ENCODE results near the gene ERGIC3.

The ERGIC3 gene

DNA sequence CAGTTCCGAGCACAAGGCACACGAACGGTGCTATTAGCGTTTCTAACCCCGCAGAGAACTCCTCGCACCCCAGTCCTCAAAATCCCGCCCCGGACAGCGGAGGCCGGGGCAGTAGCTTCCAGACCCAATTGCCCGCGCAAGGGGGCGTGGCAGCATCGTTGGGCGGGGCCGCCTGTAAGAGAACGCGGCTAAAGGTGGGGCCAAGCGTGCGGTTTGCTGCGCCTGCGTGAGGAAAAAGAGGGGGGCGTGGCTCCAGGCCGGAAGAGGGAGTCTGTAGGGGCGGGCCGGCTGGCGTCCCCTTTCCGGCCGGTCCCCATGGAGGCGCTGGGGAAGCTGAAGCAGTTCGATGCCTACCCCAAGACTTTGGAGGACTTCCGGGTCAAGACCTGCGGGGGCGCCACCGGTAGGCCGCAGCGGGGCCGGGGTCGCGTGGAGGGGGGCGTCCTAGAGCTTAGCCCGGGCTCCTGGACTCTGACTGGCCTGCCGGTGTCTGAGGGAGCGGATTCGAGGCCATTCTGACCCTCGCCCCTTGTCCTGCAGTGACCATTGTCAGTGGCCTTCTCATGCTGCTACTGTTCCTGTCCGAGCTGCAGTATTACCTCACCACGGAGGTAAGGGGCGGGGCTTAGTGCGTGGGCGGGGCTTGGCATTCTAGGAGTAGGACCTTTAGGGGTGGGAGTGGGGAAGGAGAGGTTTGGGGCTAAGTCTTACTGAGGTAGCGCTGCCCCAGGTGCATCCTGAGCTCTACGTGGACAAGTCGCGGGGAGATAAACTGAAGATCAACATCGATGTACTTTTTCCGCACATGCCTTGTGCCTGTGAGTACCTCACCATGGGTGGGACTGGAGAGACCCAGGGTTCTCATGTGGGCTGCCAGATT, at the start of gene ERGIC3:
Gene ERGIC3, plus strand, starts transcription at position 296 of the 880 bp plus-strand sequence. Its CDS starts 20 bp downstream, at position 316.
- in situ Hi-C loops (cut with MboI; ENCODE audit: low sequenced_read_pairs) = no loop called here

DNA sequence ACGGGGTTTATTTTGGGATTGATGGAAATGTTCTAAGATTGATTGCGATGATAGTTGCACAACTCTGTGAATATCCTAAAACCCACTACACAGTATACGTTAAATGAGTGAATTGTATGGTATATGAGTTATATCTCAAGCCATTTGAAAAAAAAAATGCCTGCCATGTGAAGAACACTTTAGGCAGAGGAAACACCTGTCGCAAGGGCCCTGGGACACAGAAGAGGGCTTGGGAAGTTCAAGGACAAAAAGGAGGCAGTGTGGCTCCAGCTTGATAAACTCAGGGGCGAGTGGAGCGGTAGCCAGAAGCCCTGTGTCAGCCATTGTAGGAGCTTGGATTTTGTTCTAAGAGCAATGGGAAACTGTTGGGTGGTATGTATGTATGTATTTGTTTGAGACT, 49.5 kb upstream of the ERGIC3 start:
- in situ Hi-C loops (cut with MboI; ENCODE audit: low sequenced_read_pairs) = no loop called here

DNA sequence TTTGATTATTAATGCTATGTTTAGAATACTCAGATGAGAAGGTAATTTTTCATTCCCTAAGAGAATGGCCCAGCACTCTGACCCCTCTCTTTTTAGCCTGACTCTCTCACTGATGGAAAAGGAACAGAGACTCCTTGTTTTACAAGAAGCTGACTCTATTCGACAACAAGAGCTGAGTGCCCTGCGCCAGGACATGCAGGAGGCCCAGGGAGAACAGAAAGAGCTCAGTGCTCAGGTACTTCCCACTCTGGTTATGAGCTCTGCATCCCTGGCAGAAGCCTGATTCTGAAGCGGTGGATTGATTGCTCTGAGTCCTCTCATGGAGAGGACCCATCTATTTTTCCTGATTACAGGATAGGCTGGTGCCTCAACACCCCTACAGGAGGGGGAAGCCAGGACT, 45.4 kb upstream of the ERGIC3 start:
- in situ Hi-C loops (cut with MboI; ENCODE audit: low sequenced_read_pairs) = no loop called here

DNA sequence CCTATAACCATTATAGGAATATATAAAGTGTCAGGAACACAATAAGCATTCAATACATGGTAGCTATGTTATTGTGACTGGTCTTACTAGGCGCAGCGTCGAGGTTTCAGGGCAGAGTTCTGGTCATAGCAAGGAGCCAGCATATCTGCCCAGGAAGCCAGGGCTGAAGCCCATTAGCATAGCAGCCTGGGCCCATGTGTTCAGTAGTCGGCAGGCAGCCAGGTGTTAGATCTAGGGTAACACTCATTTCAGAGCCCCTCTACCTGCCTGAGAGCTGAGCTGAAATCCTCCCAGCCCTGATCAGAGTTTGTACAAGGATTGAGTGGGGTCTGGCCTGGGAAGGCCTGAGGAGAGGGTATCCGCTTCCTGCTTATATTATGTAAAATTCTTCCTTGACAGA, 44.6 kb upstream of the ERGIC3 start:
- in situ Hi-C loops (cut with MboI; ENCODE audit: low sequenced_read_pairs) = no loop called here

DNA sequence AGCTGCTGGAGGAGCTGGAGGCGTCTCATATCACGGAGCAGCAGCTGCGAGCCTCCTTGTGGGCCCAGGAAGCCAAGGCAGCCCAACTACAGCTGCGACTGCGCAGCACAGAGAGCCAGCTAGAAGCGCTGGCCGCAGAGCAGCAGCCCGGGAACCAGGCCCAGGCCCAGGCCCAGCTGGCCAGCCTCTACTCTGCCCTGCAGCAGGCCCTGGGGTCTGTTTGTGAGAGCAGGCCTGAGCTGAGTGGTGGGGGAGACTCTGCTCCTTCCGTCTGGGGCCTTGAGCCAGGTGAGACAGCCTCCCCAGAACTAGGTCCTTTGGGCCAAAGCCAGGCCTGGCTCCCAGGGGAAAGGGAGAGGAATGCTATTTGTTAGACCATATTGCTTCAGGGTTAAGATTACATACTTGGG, 44.1 kb upstream of the ERGIC3 start:
- in situ Hi-C loops (cut with MboI; ENCODE audit: low sequenced_read_pairs) = no loop called here

DNA sequence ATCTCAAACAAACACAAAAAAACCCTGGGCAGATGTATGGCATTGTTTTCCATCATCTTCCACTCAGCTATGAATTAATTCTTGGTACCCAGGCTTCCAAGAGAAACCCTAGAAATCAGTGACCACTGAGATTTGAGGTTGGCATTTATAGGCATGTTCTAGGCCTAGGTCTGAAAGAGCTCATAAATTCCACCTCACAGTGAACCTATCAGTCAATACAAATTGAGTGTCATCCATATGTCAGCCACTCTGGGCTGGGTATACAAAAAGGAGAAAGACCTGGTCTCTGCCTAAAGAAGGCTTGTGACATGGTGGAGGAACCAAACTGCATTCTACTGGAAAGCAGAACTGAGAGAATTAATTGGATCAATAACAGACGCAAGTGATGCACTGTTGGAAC, 42.6 kb upstream of the ERGIC3 start:
- in situ Hi-C loops (cut with MboI; ENCODE audit: low sequenced_read_pairs) = no loop called here

DNA sequence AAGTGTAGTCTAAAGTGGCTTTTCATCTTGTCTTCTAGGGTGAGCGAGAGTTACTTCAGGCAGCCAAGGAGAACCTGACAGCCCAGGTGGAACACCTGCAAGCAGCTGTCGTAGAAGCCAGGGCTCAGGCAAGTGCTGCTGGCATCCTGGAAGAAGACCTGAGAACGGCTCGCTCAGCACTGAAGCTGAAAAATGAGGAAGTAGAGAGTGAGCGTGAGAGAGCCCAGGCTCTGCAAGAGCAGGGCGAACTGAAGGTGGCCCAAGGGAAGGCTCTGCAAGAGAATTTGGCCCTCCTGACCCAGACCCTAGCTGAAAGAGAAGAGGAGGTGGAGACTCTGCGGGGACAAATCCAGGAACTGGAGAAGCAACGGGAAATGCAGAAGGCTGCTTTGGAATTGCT, 39.5 kb upstream of the ERGIC3 start:
- in situ Hi-C loops (cut with MboI; ENCODE audit: low sequenced_read_pairs) = no loop called here

DNA sequence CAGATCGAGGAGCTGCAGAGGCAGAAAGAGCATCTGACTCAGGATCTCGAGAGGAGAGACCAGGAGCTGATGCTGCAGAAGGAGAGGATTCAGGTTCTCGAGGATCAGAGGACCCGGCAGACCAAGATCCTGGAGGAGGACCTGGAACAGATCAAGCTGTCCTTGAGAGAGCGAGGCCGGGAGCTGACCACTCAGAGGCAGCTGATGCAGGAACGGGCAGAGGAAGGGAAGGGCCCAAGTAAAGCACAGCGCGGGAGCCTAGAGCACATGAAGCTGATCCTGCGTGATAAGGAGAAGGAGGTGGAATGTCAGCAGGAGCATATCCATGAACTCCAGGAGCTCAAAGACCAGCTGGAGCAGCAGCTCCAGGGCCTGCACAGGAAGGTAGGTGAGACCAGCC, 38.6 kb upstream of the ERGIC3 start:
- in situ Hi-C loops (cut with MboI; ENCODE audit: low sequenced_read_pairs) = no loop called here

DNA sequence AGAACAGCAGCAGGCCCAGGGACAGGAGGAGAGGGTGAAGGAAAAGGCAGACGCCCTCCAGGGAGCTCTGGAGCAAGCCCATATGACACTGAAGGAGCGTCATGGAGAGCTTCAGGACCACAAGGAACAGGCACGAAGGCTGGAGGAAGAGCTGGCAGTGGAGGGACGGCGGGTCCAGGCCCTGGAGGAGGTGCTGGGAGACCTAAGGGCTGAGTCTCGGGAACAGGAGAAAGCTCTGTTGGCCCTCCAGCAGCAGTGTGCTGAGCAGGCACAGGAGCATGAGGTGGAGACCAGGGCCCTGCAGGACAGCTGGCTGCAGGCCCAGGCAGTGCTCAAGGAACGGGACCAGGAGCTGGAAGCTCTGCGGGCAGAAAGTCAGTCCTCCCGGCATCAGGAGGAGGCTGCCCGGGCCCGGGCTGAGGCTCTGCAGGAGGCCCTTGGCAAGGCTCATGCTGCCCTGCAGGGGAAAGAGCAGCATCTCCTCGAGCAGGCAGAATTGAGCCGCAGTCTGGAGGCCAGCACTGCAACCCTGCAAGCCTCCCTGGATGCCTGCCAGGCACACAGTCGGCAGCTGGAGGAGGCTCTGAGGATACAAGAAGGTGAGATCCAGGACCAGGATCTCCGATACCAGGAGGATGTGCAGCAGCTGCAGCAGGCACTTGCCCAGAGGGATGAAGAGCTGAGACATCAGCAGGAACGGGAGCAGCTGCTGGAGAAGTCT, 37.9 kb upstream of the ERGIC3 start:
- in situ Hi-C loops (cut with MboI; ENCODE audit: low sequenced_read_pairs) = no loop called here

DNA sequence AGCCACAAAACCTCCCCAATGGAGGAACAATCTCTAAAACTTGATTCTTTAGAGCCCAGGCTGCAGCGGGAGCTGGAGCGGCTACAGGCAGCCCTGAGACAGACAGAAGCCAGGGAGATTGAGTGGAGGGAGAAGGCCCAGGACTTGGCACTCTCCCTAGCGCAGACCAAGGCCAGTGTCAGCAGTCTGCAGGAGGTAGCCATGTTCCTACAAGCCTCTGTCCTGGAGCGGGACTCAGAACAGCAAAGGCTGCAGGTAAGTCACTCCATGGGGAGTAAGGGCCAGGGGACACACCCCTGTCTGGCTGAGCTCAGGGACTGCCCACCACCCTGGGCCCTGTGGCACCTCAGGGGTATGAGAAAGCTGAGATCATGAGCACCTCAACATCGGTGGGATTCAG, 37.1 kb upstream of the ERGIC3 start:
- in situ Hi-C loops (cut with MboI; ENCODE audit: low sequenced_read_pairs) = no loop called here

DNA sequence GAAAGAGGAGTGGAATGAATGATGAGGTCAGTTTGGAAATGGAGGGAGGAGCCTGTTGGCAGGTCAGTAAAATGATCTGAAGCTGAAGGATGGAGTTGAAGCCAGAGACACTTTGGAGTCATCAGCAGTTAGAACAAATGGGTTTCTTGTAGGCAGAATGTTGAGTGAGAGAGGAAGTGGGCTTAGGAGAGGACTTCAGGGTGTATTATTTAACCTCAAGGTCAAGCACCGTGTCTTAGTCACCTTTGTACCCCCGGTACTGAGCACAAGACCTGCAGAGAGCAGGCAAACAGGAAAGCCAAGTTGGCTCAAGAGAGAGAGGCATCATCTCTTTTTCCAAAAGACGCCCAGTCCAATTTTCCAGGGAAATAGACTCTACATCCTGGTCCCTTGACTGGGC, 35.7 kb upstream of the ERGIC3 start:
- in situ Hi-C loops (cut with MboI; ENCODE audit: low sequenced_read_pairs) = no loop called here

DNA sequence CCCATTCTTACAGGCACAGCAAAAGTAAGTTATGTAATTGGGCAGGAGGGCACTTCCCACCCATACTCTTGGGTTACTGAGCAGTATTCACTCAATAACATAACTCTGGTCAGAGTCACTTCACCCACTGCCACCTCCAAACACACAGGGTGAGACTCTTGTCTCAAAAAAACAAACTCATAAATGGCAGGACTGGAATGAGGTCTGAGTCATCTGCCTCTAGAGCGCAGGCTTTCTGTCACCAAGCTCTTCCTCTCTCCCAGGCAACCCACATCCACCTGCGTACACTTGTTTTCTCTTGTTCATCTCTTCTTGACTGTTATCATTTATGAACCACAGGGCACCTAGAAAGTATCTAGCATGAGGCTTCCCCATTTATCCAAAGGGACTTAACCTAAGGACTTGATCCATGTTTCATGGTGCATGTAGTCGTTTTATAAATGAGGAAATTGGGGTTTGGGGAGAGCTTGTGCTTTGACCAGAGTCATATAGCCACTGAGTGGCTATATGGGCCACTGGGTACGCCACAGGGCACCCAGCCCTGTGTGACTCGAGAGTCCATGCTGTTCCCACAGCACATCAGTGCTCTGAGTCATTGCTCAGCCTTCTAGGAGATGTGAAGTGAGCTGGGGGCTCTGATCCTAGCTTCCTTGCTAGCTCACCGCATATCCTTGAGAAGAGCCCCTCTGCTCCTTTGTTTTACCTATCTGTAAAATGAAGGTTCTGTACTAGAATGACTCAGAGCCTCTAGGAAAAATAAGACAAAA, 34.8 kb upstream of the ERGIC3 start:
- in situ Hi-C loops (cut with MboI; ENCODE audit: low sequenced_read_pairs) = no loop called here

DNA sequence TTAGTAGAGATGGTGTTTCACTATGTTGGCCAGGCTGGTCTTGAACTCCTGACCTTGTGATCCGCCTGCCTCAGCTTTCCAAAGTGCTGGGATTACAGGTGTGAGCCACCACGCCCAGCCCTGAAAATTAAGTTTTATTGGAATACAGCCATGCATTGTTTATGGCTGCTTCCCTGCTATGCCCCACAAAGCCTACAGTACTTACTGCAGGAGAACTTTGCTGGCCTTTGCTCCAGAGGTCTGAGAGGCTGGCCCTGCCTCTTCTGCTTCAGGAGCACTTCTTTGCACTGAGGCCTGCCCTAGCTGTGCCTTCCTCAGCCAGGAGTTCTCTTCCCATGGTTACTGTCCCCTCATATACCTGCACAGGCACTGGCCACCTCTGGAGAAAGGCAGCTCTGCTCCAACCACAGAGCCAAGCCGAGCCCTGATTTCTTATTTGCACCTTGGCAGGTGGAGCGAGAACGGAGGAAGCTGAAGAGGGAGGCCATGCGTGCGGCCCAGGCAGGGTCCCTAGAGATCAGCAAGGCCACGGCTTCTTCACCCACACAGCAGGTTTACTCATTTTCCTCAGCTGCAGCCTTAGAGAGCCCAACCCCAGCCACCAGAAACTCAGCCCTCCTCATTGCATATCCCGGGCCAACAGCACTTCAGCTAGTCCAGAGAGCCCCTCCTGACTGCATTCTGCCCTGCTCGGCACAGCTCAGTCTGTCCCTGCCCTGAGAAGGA, 33.2 kb upstream of the ERGIC3 start:
- in situ Hi-C loops (cut with MboI; ENCODE audit: low sequenced_read_pairs) = no loop called here

DNA sequence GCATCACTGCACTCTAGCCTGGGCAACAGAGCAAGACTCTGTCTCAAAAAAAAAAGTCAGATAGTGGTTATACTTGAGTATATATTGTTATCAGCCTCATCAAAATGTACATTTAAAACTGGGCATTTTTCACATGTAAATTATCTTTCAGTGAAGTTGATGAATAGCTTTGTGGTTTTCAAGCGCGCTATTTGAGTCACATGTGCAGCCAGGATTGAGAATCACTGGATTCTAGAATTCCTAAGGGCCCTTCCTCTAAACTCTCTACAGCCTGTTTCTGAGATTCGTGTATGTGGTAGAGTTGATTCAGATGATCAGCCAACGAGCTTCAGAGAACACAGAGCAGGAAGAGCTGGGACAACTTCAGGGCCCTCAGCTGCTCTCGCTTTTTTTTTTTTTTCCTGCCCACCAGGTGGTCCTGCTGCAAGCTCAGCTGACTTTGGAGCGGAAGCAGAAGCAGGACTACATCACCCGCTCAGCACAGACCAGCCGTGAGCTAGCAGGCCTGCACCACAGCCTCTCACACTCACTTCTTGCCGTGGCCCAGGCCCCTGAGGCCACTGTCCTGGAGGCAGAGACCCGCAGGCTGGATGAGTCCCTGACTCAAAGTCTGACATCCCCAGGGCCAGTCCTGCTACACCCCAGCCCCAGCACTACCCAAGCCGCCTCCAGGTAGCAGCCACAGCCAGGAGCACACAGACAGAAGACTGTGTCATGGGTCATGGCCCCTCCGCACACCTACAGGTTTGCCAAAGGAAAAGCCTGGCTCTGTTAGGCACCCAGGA, 30.7 kb upstream of the ERGIC3 start:
- in situ Hi-C loops (cut with MboI; ENCODE audit: low sequenced_read_pairs) = no loop called here

DNA sequence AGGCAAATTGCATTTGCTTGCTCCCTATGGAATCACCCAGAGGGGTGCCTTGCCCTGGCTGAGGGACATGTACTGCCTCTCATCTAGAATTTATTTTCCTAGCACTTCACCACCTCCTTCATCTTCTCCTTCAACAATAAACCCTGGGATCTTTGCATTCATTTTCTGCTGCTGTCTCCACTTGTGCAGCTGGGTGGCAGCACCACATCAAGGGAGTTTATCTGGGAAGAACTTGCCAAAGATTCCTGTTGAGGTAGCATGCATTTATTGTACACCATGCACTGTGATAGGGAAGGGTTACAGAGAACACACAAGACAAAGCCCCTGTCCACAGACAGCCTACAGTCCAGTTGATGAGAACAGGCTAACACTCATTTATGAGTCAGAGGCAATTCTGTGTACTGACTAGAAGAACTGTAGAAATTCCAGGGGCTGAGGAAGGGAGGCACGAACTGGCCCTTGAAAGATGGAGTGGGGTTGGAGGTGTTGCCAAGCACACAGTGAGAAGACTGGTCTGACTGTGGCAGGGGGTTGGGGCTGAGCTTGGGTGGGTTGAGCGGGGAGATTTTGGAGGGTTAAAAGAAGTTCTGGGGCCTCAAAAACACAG, 30.0 kb upstream of the ERGIC3 start:
- in situ Hi-C loops (cut with MboI; ENCODE audit: low sequenced_read_pairs) = no loop called here

DNA sequence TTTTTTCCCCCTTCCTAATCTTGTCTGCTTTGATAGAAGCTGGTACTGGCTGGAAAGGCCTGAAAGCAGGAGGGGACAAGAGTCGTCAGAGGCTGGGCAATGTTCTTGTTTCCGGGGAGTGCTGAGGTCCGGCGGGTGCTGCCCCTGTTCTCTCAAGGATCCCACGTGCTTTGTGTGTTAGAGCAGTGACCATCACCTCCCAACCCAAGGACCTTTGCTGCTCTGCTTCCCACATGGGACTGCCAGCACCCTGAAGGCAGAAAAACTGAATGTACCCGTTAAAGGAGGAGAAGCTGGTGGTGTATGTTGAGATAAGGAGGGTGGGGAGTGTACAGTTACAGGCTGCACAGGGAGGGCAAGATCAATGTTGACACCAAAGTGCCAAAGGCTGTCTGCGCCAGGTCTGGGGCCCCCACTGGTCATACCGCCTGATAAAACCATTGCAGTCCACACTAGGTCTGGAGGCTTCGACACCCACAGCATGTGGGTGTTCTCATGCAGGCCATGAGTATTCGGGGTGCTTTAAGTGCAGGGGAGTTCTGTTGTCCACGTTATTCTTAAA, 27.4 kb upstream of the ERGIC3 start:
- in situ Hi-C loops (cut with MboI; ENCODE audit: low sequenced_read_pairs) = no loop called here

DNA sequence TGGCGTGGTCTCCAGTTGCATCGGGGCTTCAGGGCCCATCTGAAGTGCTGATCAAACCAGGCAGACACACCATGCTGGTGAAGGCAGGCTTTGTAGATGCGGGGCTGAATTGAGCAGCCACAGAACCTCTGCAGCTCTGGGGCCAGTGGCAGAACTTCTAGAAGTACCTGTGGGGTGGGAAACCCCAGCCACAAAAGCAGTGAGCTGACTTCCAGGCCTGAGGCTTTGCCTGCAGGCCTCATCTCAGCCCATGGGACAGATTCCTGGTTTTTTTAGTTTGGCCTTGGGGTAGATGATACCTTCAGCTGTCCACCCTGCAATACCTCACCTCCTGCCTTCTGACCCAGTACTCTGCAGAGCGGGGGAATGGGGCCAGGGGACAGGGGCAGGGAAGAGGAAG, 26.5 kb upstream of the ERGIC3 start:
- in situ Hi-C loops (cut with MboI; ENCODE audit: low sequenced_read_pairs) = no loop called here

DNA sequence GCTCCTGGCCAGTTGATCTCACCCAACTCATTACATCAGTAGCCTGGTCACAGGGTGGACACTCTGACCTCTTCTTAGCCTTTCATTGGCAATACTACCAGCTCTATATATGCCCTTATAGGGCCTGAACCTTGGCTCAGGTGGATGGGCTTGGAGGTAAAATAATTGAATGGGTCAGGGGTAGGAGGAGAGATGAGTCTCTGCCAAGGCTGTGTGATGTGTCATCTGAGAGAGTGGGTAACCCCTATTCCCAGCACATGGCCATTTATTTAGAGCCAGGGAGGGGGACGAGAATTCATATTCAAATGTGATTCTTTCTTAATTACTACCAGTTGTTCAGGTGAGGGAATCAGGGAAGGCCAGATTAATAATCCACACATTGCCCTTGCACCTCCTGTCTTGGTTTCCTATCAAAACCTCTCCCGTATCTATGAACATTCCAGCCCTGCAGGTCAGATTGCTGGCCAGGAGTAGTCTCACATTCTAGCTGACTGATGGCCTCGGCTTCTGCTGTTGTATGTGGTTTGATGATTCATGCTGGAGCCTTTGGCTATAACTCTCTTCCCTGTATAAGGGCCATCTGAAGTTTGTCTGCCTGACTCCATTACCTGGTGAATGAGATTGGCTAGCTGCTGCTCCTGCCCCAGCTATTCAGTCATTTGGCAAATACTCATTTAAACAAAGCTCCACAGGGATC, 25.8 kb upstream of the ERGIC3 start:
- in situ Hi-C loops (cut with MboI; ENCODE audit: low sequenced_read_pairs) = no loop called here

DNA sequence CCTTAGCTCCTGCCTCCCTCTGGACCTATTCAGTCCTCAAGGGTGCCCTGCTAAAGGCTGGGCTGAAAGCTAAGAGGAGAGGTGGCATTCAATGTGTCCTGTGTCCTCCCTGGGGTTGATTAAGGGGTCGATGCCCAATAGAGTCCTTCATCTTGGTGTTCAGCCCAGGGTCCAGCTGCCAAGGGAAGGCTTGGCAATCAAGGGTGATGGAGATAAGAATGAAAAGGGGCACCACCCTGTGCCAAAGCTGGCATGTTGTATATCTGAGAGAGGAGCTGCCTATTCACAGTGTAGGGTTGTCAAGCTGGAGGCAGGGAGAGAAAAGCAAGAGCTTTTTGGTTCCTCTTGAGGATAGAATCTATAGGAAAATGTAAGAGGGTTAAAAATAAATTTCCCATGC, 24.8 kb upstream of the ERGIC3 start:
- in situ Hi-C loops (cut with MboI; ENCODE audit: low sequenced_read_pairs) = no loop called here
